GM21825 (cell line): Measurements from ENCODE around the gene ERBB4.

Experiments
- ATAC-seq: cut with Tn5 transposase; IDR thresholded peaks from one replicate; pipeline ENCODE4 v1.9.1; 2021; ENCODE audit warnings: mild to moderate bottlenecking, moderate library complexity; ENCODE audit not compliant: unreplicated experiment

The ERBB4 gene

GRCh38 chr2:212538305-212539071 lies at the start of gene ERBB4:
ERBB4 (minus strand) TSS chr2:212538802; CDS start chr2:212538530, 272 bp downstream.
- ATAC-seq: no peak

- ATAC-seq: no peak
Observed at GRCh38 chr2:212580117-212580516, 41.5 kb upstream of the ERBB4 start.

DNA sequence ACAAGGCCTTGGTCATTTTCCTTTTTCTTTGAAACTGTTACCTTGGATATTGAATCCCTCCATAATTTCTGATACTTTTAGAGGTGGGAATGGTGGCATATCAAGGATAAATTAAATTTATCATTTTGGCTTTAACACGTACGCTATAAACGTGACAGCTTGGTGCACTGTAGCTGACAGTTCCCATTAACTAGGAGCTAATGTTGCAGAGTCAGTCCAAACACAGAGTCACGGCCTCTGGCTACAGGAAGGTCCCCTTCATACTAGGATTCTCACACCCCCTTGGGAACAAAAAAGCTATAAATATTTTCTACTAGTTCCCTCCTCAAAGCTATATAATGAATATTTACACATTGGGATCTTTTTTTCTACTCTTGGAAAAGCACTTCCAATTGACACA lies 17.7 kb upstream of the ERBB4 start:
- ATAC-seq: no peak

GRCh38 chr2:212554233-212554632 lies 15.6 kb upstream of the ERBB4 start:
- ATAC-seq: no peak

DNA sequence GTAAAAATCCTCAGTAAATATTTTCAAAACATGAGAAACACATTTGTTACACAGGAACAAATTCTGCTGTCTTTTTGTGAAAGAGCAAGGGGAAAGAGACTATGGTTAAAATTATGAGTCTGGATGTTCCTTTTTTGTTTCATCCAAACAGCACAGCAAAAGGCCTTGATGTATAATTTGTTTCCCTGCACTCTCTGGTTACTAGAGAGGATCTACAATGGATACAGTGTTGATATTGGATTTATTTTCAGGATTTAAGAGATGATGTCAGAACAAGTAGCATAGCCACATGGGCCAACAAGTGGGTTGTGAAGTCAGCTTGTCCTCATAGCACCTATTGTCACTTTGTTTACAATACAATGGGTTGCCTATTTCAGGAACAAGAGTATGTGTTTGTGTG lies 11.3 kb upstream of the ERBB4 start:
- ATAC-seq: no peak

- no peak for ATAC-seq
Observed at GRCh38 chr2:212549463-212549862, 10.9 kb upstream of the ERBB4 start.

DNA sequence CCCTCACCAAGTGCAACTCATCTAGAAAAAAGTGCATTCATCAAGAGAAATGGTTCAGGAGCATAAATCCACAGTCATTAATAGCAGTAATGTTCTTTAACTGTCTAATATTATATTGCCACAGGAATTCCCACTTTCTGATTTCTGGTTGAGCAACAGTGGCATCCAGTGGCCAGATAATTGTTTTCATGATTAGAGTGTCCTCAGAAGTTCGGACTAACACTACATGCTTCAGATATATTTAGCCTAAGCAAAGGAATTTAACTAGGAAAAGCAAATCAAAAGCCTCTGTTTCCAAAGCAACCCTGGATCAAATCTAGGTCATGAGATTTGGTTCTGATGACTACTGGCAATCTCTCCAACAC lies 9.8 kb upstream of the ERBB4 start:
- no peak for ATAC-seq

DNA sequence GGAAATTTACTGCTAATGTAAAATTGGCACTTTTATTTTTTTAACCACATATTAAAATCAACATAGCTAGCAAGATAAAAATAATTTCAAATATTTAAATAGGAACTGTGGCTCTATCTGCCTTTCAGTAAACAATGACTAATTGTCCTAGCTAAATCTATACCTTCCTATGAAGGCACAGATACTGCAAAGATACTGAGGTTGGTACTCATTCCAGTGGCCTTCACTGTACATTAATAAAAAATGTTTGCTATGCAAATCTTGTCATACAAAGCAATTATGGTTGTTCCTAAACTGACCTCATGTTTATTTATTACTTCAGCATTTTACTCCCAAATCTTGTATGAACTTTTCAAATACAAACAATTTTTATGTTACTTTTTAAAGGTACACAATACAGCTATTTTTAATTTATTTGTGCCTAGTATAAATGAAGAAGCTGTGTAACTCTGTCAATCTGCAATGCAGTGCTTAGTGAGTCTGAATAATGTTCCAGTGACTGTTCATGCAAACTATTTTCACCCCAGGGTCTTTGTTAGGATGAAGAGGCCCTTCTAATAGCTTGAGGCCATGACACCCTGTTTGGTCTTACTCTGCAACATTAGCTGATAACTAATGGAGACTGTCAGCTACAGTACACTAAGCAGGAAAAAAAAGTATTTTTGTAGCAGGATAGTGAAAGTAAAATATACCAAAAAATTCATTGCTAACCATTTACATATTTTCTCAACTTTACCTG lies 9.3 kb upstream of the ERBB4 start:
- no peak for ATAC-seq

DNA sequence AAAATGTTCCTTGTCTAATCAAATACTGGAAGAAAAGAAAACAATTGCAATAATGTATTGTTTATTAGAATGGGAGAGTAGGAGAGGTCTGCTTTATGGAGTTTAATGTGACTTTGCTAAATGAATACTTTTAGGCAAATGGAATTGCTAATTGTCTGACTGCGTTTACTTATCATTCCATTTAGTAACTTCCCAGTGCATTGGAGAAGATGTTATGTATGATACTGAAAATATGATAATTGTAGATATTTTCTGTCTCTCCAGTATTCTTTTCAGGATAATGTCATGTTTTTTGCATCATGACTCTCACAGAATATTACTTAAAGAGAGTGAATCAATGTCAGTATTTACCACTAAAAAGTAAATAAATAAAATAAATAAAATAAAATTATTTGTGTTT lies 8.1 kb upstream of the ERBB4 start:
- ATAC-seq: no peak

- ATAC-seq: no peak
Observed at GRCh38 chr2:212540341-212540740, 1.7 kb upstream of the ERBB4 start.

DNA sequence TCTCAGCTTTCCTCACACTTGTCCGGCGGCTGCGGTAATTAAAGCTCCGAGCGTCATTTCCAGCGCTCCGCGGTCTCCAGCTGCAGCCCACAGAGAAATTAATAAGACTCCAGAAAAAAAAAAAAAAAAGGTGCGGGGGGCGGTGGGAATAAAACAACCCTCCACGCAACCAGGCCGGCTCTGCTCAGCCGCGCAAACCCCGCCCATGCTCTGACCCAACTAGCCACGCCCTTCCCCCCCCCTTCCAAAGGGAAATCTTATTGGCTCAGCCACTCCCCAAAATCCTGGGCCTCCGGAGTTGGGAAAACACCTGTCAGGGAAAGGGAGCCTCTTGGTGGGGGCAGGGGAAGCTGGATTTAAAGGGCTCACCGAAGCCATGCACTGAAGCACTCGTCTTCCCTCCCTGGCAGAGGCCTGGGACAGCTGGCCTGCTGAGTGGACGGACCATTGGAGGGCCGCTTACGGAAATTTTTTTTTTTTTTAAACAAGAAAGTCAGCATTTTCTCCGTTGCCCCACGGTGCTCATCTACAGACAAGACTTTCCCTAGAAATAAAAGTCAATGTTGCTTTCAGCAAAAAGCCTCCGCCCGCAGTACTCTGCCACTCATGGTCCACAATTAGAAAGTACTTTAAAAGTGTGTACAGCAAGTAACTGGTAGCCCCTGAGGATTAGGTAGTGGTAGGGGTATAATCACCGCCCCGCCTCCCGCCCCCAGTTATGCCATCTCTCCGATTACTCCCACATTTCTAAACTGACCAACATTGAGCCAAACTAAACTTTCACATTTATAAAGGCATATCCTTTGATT lies 674 bp upstream of the ERBB4 start:
- no peak for ATAC-seq

GRCh38 chr2:212537726-212538304 lies 787 bp downstream of the ERBB4 start:
- ATAC-seq: no peak

- no peak for ATAC-seq
Observed at GRCh38 chr2:212536817-212537725, 1.5 kb downstream of the ERBB4 start.

GRCh38 chr2:212535996-212536816 lies 2.4 kb downstream of the ERBB4 start:
- ATAC-seq: no peak

DNA sequence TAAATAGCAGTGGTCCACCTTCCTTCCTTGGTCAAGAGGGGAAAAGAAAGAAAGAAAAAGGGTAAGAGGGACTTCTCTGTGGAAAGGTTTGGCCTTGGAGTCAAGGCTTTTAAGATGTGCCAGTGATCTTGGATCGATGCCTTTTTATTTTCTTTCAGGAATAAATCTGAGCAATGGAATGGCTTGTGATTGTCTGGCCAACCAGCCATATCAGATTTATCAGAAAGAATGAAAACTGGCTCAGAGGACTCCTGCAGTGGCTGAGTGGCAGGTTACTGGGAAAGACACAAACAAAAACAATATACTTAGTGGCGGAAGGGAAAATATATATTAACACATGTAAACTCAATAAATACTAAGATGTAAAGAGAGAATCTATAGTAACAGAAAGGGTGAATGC lies 4.3 kb downstream of the ERBB4 start:
- no peak for ATAC-seq

DNA sequence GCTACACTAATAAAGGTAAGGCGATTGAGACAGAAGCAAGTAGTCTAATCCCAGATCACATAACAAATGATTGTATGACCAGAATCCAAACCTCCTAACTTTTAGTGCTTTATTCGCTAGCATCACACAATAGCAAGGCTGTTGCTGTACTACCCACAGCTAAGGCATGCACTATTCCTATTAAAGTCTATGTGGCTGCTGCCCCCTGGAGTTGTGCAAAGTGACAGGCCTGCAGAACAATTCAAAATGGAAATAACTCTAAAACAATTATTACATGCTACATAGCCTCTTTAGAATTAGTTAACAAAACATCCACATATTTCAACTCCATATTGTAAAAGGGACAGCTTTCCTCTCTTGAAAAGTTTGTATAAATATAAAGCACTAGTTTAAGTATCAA lies 6.0 kb downstream of the ERBB4 start:
- no peak for ATAC-seq

GRCh38 chr2:212532087-212532486 lies 6.5 kb downstream of the ERBB4 start:
- no peak for ATAC-seq

DNA sequence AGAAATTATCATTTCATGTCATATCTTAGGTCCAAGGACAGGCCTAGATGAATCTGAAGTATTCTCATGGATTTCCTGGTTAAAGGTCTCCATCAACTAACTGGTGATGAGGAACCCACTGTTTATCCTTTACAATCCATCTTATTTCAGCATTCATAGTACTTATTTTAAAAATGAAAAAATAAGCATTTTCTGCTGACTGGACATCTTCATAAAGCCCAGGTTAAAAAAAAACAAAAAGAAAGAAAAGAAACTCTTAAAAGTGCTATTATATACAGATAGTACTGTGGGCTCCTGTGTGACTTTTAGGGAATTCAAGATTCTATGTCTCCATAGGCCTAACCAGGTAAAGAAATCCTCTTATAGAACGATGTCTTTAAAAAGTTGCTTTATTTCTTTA lies 7.1 kb downstream of the ERBB4 start:
- ATAC-seq: no peak

DNA sequence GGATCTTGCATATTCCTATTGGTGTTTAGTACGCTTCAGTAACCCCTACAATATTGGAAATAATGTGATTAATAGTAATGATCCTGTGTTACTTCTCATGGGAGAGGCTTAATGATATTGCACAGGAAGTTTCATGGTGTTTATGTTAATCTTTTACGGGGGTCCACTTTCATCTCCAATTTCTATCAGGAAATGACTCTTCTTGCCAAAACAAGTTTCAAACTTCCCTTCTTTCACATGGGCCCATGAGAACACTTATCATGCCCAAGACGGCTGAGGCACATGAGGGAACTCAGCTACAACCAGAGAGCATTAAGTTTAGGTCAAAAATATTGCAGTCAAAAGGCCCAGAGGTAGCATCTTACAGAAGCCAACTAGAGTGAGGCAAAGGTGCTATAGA lies 7.6 kb downstream of the ERBB4 start:
- ATAC-seq: no peak
